NCI-H1417 treated with DMSO at 0.1 percent for 48 hours (cell line): ENCODE data around the gene LACRT.
"Not testable (repeated sequence)": the region's sequence is repeated elsewhere in the genome, so short reads cannot be mapped to it uniquely, and the experiment has no call there.

Source experiments
- DNase-seq: peaks from one replicate; lab custom pipeline; 2025; lab: John Stamatoyannopoulos, UW

Gene LACRT

DNA sequence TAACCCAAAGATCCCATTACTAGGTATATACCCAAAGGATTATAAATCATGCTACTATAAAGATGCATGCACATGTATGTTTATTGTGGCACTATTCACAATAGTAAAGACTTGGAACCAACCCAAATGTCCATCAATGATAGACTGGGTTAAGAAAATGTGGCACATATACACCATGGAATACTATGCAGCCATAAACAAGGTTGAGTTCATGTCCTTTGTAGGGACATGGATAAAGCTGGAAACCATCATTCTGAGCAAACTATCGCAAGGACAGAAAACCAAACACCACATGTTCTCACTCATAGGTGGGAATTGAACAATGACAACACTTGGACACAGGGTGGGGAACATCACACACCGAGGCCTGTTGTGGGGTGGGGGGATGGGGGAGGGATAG lies 4.4 kb upstream of the LACRT start:
- DNase-seq: not testable (repeated sequence)

DNA sequence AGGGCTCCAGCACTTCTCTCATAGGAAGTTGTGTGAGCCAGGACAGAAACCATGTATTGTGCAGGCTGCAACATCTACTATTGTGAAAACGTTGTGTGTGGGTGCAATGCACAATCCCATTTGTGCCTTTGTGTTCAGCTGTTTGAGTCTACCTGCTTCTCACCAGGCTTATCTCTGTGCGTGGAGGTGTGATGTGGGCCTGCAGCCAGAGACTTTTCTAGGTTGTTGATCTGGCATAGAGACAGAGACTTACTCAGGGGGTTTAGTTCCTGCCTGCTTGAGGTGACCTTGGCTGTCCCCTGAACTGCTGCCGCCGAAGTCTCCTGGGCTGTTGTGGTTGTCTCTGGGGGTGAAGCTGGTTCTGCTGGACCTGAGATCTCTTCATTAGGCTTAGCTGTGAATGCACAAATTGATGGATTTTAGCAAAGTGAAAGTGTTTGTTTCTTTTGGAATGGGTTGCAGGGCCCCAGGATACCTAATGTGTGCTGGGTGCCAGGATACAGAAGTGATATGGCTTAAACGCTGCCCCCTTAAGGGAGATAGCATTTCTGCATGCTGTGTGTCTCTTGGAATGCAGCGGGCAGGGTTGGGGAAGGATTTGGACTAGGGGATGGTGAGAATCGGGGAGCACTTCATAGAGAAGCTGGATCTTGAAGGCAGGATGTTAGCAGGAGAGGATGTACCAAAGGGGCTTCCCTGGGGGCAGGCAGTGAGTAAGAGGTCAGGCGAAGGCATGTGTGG lies 2.5 kb downstream of the LACRT start:
- no peak for DNase-seq

DNA sequence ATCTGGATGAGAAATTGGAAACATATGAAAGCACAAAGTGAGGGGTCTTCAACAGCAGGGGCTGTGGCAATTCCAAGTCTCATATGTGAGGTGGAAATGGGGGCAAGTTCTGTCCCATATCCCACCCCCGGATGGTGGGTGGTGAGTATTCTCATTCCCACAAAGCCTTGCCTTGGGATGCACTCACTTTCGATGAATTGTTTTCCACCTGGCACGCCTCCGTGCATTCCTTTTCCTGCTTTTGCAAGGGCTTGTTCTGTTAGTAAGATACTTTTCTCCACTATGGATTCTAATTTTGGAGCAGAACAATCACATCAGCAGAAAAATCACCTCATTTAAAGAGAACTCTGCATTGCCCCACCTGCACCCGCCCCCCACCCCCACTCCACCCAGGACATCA lies 3.1 kb downstream of the LACRT start:
- no peak for DNase-seq

DNA sequence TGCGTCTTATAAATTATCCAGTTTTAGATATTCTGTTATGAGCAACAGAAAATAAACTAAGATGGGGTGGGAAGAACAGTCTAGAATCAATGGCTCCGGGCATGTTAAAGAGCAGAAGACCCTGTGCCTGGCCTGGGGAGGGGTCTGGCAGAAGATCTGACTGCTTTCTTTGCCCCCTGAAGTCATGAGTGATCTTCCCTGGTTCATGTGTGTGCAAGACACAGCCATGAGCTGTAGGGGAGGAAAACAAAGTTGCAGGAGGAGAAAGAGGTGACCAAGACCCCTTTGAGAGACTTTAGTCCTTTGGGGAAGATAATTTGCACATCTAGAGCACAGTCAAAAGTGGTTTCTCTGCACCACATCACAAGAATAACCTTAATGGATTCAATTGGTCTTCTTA lies 4.8 kb downstream of the LACRT start:
- no peak for DNase-seq

DNA sequence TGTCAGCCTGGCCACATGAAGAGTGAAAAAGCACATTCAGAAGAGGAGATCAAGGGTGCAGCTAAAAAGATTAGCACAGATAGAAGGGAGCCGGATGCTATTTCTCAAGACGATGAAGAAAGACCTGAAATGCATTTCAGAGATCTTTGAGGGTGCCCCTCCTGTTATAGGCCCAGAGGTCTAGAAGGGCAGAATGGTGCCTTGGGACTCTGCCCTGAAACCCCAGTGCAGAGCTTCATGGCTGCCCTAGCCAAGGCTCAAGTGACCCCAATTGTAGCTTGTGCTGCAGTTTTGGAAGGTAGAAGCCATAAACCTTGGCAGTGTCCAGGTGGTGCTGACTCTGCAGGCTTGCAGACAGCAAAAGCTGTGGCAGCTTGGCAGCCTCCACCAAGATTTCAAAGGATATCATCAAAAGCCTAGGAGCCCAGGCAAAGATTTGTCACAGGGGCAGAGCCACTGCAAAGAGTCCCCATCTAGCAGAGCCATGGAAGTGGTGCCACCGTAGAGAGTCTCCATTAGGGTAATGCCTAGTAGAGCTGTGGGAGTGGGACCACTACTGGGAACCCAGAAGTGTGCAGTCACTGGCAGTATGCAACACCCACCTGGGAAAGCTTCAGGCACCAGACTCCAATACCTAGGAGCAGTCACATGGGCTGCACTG lies 6.4 kb downstream of the LACRT start:
- DNase-seq: no peak

DNA sequence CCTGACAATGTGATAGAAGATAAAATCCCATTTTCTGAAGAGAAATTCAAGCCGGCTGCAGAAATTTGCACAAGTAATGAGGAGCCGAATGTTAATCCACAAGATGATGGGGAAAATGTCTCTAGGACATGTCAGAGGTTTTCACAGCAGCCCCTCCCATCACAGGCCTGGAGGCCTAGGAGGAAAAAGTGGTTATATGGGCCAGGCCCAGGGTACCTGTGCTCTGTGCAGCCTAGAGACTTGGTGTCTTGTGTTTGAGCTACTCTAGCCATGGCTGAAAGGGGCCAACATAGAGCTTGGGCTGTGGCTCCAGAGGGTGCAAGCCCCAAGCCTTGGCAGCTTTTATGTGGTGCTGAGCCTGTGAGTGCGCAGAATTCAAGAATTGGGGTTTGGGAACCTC lies 7.4 kb downstream of the LACRT start:
- DNase-seq: no peak

DNA sequence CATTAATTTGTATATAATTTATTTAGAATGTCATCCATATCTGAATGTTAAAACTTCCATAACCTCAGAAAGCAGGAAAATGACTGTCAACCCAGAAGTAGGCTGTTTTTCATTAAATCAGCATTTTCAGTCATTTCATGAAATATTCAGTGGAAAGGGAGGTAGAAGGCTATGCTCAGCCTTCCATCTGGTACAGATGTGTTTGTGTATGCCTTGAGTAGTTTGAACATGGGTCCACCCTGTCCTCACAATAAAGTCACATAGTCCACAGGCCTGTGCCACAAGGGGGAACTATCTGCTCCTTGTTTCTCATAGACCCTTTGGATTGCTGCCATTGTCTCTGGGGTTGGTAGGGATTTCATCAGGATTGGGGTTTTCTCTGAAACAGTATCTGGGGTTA lies 9.1 kb downstream of the LACRT start:
- DNase-seq: no peak

DNA sequence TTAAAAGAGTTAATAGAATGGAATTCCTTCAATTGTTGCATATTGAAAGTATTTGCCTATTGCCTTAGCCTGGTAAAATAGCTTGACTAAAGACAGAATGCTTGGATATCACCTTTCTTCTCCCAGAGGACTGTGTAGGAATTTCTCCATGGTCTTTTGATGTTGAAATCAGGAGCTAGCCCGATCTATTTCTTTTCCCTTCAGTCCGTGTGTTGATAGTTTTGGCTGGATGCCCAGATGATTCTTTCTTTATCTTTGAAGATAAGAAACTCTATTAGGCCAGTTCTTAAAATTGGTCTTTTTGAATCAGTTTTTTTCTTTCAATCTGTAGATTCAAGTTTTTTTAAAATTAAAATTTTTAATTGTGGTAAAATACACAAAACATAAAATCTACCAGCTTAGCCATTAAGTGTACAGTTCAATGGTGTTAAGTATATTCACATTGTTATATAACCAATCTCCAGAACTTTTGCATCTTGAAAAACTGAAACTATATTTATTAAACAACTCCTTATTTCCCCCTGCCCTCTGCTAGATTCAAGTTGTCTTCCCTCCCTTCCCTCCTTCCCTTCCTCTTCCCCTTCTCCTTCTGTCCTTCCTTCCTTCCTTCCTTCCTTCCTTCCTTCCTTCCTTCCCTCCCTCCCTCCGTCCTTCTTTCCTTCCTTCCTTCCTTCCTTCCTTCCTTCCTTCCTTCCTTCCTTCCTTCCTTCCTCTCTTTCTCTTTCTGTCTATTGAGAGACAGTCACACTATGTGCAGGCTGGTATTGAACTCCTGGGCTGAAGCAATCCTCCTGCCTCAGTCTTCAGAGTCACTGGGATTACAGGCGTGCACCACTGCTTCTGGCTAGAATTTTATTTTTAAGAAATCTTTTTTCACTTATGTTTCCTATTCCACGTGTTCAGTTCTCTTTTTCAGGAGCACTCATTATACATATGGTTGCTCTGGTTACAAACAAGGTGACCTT lies 10.1 kb downstream of the LACRT start:
- DNase-seq: no peak

DNA sequence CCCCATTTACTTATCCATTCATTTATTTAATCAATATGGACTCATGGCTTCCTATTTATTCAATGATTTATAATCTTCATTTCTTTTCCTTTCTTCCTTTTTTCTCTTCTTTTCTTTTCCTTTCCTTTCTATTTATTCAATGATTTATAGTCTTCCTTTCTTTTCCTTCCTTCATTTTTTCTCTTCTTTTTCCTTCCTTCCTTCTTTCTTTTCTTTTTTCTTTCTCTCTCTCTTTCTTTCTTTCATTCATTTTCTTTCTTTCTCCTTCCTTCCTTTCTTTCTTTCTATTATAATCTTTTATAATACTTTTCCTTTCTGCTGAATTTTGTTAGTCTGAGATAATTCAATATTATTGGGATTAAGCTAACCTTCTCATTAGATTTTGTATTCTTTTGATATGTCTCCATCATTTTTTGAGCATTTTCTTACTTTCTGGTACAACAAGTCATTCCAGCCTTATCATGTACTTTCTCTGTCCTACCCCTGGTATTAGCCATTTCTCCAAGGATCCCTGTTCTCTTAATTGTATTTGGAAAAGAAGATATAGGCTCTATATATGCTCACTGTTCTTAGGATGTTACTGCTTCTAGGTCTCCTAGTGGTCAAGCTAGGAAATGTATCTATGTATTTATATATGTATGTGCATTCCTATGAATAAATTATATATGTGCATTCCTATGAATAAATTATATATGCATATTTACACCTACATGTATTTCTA lies 12.1 kb downstream of the LACRT start:
- no peak for DNase-seq

DNA sequence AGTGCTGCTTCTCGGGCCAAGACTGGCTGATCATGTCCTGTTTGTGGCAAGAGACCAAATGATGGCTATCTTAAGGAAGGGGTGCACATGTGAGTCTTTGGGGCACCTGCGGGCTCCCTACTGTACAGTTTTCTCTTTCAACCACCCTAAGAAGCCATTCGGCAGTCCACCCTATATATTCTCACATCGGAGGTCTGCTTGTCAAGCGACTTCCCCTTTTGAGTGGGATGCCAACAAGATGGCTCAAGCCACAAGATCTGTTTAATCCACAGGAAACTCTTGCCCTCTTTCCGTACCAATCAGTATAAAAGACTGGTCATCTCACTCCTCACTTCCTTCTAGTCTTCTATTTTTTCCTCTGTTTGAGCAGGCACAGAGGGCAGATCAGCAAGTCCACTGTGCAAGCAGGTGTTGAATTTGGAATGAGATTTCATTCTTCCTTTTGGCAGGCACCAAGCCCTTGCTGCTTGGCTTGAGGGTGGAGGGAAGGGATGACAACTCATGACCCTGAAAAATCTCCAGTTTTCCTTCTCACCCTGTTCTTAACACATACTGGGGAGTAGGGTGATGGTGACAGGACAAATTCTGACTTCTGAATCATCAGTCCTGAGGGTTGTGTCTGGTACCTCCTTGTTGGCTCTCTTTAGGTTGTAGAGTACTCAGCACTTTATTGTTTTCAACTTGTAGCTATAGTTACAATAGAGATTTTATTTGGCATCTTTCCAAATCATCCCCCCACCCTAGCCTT lies 17.6 kb downstream of the LACRT start:
- DNase-seq: no peak

DNA sequence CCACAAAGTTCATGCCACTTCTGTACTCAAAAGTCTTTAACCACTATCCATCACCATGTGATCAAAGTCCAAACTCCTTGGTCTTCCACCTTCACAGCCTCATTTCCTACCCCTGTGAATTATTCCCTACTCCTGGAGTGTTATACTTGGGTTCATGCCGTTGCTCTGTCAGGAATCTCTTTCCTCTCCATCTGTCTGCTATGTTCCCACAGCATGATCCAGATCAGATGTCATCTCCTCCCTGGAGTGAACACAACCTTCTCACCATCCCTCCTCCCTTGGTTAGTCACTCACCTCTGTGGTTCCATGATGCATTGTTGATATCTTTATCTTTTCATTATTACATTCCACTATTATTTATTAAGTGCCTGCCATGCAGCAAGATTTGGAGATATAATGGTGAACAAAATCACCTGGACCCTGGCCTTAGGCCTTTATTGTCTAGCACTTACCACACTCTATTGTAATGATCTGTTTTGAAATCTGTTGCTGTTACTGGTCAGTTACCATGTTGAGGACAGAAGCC lies 22.4 kb downstream of the LACRT start:
- DNase-seq: no peak

DNA sequence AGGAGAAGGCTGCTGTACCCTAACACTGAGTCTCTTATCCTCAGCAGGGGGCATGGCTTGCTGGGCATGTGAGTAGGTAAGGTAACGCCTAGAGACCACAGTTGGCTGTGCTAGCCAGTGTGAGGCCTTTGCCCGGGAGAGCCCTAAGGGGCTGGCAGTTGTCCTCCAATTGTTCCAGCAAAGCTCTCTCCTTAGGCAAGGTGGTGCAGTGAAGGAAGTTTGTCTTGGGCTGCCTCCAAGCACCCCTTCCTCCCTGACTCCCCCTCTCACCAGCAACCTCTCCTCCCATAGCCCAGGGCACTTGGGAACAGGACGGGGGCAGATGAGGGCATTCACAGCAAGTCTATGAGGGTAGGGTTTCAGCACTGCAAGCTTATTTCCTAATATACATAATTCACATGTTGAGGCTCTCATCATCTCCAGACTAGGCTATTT lies 23.0 kb downstream of the LACRT start:
- no peak for DNase-seq

DNA sequence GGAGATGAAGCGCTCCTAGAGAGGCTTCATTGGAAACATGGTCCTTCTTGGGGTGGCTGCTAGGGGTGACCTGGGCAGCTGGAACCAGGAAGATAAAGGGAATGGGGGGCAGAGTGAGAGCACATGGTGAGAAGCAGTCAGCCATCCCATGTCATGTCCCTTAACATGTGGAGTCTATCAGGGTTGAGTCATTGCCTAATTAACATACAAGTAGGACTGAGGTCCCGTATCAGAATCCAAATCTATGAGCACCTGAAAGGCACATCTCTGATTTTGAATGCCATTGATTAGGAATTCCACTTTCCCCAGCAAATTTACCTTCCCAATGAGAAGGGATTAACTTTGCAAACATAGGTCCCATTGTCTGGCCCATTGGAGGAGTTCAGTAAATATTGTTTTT lies 25.9 kb downstream of the LACRT start:
- no peak for DNase-seq

DNA sequence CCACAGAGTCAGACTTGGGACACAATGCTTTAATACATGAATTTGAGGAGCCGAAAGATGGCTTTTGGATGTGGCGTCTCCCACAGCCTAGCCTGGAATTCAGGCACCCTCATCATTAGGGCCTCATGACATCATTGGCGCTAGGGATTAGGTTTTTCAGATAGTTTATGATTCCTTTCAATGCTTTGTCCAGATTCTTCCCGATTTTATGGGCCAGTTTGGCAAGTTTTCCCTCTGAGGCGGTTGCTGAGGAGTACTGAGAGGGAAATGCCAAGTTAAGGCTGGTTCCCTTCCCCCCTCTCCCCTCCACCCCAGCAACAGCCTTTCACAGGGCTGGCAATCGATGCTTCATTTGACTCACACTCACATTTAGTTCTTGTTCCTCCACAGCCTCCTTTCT lies 26.5 kb downstream of the LACRT start:
- DNase-seq: no peak

DNA sequence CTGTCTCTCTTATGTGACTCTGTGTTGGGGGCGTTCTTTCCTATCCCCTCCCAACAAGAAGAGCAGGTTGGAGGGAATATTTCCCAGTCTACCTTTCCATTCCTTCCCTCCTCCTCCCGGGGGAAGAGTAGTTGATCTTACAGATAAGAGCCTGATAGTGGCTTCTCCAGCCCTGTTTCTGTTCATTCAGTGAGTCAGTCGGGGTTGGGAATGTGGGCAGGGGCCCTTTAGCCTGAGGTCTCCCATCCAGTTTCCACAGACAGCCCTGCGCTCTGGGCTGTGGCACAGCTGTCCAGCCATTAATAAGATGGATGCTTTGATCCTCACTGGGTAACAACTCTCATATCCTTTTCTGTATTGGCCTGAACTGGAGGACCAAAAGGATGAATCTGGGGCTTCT lies 28.1 kb downstream of the LACRT start:
- no peak for DNase-seq

DNA sequence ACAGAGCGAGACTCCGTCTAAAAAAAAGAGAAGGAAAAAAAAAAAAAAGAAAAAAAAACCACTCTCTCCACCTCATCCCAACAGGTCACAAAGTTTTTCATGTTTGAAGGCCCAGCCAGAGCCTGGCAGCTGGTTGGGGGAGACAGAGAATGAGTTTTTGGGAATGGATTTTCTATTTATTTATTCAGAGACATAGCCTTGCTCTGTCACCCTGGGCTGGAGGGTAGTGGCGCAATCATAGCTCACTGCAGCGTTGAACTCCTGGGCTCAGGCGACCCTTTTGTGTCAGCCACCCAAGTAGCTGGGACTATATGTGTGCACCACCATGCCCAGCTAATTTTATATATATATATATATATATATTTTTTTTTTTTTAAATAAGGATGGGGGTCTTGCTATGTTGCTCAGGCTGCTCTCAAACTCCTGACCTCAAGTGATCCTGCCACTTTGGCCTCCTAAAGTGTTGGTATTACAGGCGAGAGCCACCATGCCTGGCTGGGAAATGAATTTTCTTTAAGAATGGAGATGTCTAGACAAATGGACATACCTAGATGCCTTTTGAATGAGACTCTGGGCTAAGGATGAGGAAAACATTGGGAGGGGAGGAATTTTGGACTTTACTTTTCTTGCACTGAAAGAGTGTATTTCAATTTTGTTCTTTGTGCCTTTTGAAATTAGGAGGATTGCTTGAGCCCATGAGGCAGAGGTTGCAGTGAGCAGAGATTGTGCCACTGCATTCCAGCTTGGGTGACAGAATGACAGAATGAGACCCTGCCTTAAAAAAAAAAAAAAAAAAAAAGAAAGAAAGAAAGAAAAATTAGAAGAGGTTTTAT lies 29.3 kb downstream of the LACRT start:
- DNase-seq: no peak

DNA sequence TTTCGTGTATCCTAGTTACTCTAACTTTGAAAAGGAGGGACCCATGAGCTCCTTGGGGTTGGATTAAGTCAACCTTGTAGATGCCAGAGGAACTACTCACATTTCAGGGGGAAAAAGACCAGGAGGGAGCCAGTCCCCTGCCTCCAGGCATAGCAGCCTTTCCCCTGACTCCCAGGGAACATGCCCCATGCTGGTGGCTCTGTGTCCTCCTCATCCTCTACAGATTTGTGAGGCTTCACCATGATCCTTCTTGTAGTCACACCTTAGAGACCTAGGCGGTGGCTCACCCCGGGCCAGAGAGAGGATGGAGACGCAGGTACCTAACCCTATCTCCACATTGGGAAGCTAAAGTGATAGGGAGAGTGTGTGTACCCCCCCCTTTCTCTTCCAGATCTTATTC lies 30.3 kb downstream of the LACRT start:
- DNase-seq: no peak

DNA sequence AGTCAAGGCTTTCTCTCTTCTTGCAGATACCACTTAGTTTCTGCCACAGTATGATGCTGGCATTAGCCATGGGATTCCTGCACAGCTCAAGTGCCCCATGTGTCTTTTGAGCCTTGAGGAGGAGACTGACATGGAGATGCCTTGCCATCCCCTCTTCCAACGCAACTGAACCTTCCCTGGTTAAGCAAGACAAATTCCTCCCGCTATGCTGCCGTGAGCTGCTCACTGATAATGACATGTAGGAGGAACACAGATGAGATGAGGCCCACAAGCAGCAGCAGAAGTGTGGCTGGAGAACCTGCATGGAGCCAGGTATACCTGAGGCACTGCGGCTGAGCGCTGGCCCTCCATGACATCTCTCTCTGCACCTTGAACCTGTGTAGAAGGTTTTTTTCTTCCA lies 30.8 kb downstream of the LACRT start:
- no peak for DNase-seq

DNA sequence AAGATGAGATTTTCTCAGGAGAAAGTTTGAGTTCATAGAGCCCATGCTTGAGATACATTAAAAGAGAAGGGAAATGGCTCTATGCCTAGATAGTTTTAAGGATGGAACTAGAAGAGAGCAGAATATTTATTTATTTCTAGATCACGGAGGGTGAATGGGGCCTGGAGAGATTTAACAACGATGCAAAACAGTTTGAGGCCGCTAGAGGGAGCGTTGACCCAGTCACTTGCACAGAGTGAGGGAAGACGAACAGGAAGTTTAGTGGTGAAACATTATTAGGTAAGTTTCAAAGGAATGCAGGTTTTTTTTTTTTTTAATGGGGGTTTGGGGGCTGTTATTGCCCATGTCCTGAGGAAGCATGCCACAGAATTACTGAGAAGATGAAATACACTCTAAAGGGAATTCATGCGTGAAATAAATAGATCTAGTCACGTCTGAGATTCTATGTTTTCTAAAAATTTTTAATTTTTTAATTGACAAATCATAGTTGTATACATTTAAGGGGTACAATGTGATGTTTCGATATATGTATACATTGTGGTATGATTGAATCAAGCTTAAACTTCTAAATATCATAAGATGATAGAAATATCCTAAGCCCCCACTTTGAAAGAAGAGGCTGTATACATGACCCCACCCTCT lies 31.4 kb downstream of the LACRT start:
- DNase-seq: no peak

DNA sequence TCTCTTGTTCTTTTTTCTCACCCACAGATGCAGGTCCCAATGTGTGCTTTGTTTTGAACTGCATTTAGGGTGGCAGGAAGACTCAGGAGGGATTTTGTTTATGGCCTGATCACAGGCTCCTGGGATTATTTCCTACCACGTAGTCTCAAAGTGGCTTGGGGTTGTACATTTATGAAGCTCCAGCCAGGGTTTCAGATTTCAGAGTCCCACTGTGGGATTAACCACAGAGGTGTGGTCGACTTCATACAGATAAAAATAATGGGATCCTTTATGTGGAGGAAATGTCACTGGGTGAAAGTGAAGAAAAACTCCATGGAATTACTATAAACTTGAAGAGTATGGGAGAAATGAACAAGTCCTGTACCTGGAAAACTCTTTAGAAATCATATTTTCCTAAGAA lies 32.0 kb downstream of the LACRT start:
- DNase-seq: no peak
